HPDE6-E6E7 (cell line): ENCODE measurements around the gene PCDHGA8.
"Not testable (repeated sequence)": the region's sequence is repeated elsewhere in the genome, so short reads cannot be mapped to it uniquely, and the experiment has no call there.

Experiments
- DNase-seq: peaks from one replicate; pipeline ENCODE4 v3.0.0; 2011; ENCODE audit warnings: missing footprints; ENCODE audit errors: extremely low spot score

Gene PCDHGA8

GRCh38 chr5:141371572-141372475 lies 20.6 kb upstream of the PCDHGA8 start:
- no peak for DNase-seq

GRCh38 chr5:141373673-141374317 lies 18.6 kb upstream of the PCDHGA8 start, which contains the start of gene PCDHGA6:
Gene PCDHGA6, plus strand, starts transcription at chr5:141373891. Its CDS starts 193 bp downstream, at chr5:141374084.
- no peak for DNase-seq

GRCh38 chr5:141374627-141375026 lies 17.8 kb upstream of the PCDHGA8 start:
- no peak for DNase-seq

GRCh38 chr5:141375444-141376155 lies 16.8 kb upstream of the PCDHGA8 start:
- DNase-seq = not testable (repeated sequence)

DNA sequence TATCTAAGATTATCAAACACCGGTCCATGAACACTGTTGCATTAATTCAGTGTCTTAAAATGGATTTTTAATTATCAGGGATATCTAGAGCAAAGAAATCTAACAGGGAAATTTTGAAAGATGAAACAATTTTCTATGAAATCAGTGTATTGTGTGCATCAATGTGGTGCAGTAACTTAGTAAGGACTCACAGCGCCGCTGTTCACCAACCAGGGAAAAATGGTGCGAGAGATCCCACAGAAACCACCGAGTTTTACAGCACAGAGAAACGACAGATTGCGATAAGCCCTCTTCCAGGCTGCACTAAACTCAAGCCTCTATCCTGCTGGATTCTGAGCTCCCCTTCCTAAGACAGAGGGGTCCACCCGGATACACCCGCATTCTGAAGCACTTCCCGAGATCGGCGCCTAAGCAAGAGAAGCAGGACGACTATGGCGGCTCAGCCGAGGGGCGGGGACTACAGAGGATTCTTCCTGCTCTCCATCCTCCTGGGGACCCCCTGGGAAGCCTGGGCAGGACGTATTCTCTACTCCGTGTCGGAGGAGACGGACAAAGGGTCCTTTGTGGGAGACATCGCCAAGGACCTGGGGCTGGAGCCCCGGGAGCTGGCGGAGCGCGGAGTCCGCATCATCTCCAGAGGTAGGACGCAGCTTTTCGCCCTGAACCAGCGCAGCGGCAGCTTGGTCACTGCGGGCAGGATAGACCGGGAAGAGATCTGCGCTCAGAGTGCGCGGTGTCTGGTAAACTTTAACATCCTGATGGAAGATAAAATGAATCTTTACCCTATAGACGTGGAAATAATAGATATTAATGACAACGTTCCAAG lies 9.8 kb upstream of the PCDHGA8 start, which contains the start of gene PCDHGA7:
TSS of gene PCDHGA7 (plus strand) at position 274 of the 826 bp plus-strand sequence. CDS start at position 432, 158 bp downstream.
- no peak for DNase-seq

DNA sequence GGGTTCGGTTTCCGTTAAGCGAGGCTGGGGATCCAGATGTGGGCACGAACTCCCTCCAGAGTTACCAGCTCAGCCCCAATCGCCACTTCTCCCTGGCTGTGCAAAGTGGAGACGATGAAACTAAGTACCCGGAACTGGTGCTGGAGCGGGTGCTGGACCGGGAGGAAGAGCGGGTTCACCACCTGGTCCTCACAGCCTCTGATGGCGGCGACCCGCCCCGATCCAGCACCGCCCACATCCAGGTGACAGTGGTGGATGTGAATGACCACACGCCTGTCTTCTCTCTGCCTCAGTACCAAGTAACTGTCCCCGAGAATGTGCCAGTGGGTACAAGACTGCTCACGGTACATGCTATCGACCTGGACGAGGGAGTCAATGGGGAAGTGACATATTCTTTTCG lies 9.1 kb upstream of the PCDHGA8 start:
- no peak for DNase-seq

GRCh38 chr5:141384471-141385267 lies 7.8 kb upstream of the PCDHGA8 start:
- DNase-seq = no peak

DNA sequence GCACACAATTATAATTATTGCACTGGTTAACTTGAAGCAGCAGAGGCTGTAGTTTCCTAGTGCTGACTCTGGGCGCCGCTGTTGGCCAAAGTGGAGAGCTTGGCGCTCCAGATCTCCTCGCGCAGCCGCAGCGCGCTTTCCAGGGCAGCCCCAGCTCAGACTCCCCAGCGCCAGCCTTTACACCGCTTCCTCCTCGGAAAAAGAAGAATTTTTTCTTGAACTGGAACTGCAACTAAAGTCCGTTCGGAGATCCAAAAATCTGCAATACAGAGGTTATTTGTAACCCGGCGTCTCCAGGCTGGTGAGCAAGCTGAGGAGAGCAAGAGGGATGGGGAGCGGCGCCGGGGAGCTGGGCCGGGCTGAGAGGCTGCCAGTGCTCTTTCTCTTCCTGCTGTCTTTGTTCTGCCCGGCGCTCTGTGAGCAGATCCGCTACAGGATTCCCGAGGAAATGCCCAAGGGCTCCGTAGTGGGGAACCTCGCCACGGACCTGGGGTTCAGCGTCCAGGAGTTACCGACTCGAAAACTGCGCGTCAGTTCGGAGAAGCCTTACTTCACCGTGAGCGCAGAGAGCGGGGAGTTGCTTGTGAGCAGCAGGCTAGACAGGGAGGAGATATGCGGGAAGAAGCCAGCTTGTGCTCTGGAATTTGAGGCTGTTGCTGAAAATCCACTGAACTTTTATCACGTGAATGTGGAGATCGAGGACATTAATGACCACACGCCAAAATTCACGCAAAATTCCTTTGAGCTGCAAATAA lies 4.7 kb upstream of the PCDHGA8 start, which contains the start of gene PCDHGB4:
TSS of gene PCDHGB4 (plus strand) at position 142 of the 755 bp plus-strand sequence. CDS start at position 329, 187 bp downstream.
- DNase-seq = not testable (repeated sequence)

DNA sequence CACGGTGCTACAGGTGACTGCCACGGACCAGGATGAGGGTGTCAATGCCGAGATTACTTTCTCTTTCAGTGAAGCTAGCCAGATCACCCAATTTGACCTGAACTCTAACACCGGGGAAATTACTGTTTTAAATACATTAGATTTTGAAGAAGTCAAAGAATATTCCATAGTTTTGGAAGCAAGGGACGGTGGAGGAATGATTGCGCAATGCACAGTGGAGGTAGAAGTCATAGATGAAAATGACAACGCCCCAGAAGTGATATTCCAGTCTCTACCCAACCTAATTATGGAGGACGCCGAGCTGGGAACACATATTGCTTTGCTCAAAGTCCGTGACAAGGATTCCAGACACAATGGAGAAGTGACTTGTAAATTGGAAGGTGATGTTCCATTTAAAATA lies 3.8 kb upstream of the PCDHGA8 start:
- DNase-seq = no peak

DNA sequence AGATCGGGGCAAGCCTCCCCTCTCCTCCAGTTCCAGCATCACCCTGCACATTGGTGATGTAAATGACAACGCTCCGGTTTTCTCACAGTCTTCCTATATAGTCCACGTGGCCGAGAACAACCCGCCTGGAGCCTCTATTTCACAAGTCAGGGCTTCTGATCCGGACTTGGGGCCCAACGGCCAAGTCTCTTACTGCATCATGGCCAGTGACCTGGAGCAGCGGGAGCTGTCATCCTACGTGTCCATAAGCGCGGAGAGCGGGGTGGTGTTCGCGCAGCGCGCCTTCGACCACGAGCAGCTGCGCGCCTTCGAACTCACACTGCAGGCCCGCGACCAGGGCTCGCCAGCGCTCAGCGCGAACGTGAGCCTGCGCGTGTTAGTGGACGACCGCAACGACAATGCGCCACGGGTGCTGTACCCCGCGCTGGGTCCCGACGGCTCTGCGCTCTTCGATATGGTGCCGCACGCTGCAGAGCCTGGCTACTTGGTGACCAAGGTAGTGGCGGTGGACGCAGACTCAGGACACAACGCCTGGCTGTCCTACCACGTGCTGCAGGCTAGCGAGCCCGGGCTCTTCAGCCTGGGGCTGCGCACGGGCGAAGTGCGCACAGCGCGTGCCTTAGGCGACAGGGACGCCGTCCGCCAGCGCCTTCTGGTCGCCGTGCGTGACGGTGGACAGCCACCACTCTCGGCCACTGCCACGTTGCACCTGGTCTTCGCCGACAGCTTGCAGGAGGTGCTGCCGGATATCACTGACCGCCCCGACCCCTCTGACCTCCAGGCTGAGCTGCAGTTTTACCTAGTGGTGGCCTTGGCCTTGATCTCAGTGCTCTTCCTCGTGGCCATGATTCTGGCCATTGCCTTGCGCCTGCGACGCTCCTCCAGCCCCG lies 3.0 kb upstream of the PCDHGA8 start:
- DNase-seq = no peak

GRCh38 chr5:141393267-141393666 lies 834 bp downstream of the PCDHGA8 start:
- no peak for DNase-seq

DNA sequence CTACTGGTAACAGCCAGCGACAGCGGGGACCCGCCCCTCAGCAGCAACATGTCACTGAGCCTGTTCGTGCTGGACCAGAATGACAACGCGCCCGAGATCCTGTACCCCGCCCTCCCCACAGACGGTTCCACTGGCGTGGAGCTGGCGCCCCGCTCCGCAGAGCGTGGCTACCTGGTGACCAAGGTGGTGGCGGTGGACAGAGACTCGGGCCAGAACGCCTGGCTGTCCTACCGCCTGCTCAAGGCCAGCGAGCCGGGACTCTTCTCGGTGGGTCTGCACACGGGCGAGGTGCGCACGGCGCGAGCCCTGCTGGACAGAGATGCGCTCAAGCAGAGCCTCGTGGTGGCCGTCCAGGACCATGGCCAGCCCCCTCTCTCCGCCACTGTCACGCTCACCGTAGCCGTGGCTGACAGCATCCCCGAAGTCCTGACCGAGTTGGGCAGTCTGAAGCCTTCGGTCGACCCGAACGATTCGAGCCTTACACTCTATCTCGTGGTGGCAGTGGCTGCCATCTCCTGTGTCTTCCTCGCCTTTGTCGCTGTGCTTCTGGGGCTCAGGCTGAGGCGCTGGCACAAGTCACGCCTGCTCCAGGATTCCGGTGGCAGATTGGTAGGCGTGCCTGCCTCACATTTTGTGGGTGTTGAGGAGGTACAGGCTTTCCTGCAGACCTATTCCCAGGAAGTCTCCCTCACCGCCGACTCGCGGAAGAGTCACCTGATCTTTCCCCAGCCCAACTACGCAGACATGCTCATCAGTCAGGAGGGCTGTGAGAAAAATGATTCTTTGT lies 2.2 kb downstream of the PCDHGA8 start:
- DNase-seq = not testable (repeated sequence)

- DNase-seq = not testable (repeated sequence)
Measured at GRCh38 chr5:141397756-141398551, 5.5 kb downstream of the PCDHGA8 start, which contains the start of gene PCDHGB5. Gene PCDHGB5, plus strand, starts transcription at chr5:141397947. Its CDS starts 181 bp downstream, at chr5:141398128.

DNA sequence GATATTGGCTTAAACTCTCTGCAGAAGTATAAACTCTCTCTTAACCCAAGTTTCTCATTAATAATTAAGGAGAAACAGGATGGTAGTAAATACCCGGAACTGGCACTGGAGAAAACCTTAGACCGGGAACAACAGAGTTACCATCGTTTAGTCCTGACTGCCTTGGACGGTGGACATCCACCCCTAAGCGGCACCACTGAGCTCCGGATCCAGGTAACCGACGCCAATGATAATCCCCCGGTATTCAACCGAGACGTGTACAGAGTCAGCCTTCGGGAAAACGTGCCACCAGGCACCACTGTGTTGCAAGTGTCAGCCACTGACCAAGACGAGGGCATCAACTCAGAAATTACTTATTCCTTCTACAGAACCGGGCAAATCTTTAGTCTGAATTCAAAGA lies 6.2 kb downstream of the PCDHGA8 start:
- DNase-seq = no peak

GRCh38 chr5:141399555-141400258 lies 7.3 kb downstream of the PCDHGA8 start:
- no peak for DNase-seq
